ENCODE results near the gene IFI27L1. TPM values are rescaled to one million over a fixed set of nuclear protein-coding genes. Genes with fewer than 3 reads are reported as not detected.

The IFI27L1 gene
- total and polyA plus RNA-seq, 2 experiments from 2014 or later: 9.7 to 28.6 TPM

DNA sequence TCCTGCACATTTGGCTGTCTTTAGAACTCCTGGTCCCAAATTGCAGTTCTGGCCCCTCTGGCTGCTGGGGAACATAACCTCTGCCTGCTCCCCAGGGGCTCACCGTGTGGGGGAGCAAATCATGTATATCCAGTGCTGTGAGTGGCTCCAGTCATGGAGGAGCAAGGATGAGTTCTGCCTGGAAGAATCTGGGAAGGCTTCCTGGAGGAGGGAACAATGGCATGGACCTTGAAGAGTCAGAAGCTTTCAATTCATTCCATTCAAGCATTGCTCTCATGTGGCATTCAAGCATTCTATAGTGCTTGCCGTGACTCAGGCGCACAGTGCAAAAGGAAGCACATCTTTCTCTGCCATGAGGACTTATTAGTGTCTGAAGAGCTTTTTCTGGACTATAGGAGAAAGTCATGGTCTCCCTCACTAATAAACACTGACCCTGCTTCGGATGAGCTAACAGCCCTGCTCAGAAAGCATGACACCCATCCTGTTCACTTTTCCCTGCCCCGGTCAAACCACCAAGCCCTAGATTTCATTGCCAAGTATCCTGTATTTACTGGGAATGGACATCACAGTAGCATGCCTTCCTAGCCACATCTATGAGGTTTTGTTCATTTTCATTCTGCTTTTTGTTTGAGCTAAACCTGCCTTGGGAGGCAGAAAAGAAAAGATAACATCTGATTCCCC lies 32.9 kb downstream of the IFI27L1 start (continued):
- TF ChIP-seq, protein P1, sequence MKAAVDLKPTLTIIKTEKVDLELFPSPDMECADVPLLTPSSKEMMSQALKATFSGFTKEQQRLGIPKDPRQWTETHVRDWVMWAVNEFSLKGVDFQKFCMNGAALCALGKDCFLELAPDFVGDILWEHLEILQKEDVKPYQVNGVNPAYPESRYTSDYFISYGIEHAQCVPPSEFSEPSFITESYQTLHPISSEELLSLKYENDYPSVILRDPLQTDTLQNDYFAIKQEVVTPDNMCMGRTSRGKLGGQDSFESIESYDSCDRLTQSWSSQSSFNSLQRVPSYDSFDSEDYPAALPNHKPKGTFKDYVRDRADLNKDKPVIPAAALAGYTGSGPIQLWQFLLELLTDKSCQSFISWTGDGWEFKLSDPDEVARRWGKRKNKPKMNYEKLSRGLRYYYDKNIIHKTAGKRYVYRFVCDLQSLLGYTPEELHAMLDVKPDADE (IDR thresholded peaks at IDR 0.05): no peak

DNA sequence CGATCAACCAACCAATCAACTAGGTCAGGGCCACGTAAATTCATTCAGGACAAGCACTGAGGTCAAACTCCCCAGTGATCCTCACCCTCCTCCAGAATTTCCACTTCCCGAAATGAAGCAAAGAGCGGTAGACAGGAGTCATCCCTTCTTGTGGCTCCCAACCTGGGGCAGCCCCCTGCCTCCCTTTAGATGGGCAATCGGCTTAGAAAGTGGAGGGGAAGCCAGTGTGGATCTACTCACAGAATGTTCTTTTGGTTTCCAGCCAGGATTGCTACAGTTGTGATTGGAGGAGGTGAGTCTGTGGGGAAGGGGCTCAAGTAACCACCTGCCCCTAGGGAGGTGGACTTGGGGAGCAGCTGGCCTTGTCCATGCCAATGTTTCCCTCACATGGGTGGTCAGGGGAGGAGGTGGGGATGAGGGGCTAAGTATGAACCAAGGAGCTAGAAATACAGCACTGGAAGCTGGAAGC lies 33.5 kb downstream of the IFI27L1 start:
- Mint-ChIP-seq H3K27ac (no peak overlapping the region), H3K4me3 (no peak overlapping the region), H3K27me3 (ENCODE audit: insufficient read depth, low read depth, poor library complexity) (peaks cover 1% of the 10 kb centered on the region), H3K9me3 (peaks cover 3% of the 10 kb centered on the region; the same call in 2 of the 3 replicates), H3K36me3 (ENCODE audit: low read depth) (no peaks in the 10 kb centered on the region), H3K4me1 (peaks cover 13% of the 10 kb centered on the region)
- Histone ChIP-seq H3K27me3 (ENCODE audit: insufficient read depth) (no peaks in the 10 kb centered on the region), H3K9me2 (ENCODE audit: insufficient read depth) (no peaks in the 10 kb centered on the region), H3K4me3 (no peak overlapping the region), H3K4me1 (ENCODE audit: insufficient read depth) (no peaks in the 10 kb centered on the region), H3K79me2 (replicated peaks; ENCODE audit: insufficient read depth) (no peaks in the 10 kb centered on the region), H3K4me2 (no peak overlapping the region), H3K36me3 (ENCODE audit: insufficient read depth) (no peaks in the 10 kb centered on the region), H2AFZ (no peak overlapping the region), H4K20me1 (replicated peaks; ENCODE audit: insufficient read depth) (no peaks in the 10 kb centered on the region), H3K27ac (ENCODE audit: low read depth) (no peak overlapping the region), H3F3A (replicated peaks; ENCODE audit: low read depth) (no peaks in the 10 kb centered on the region)
- TF ChIP-seq CREB1 (CRISPR knock-in tag; IDR thresholded peaks at IDR 0.05; ENCODE audit: low read depth): no peak
- TF ChIP-seq, protein P1 (IDR thresholded peaks at IDR 0.05): no peak
- no peak for TF ChIP-seq STAT1 (IDR thresholded peaks at IDR 0.05; ENCODE audit: unreplicated experiment)
- TF ChIP-seq EZH2 (IDR thresholded peaks at IDR 0.05; ENCODE audit: low read depth, unreplicated experiment): no peak
- no peak for TF ChIP-seq EZH2phosphoT487 (IDR thresholded peaks at IDR 0.05; ENCODE audit: unreplicated experiment)
- TF ChIP-seq, protein P2, sequence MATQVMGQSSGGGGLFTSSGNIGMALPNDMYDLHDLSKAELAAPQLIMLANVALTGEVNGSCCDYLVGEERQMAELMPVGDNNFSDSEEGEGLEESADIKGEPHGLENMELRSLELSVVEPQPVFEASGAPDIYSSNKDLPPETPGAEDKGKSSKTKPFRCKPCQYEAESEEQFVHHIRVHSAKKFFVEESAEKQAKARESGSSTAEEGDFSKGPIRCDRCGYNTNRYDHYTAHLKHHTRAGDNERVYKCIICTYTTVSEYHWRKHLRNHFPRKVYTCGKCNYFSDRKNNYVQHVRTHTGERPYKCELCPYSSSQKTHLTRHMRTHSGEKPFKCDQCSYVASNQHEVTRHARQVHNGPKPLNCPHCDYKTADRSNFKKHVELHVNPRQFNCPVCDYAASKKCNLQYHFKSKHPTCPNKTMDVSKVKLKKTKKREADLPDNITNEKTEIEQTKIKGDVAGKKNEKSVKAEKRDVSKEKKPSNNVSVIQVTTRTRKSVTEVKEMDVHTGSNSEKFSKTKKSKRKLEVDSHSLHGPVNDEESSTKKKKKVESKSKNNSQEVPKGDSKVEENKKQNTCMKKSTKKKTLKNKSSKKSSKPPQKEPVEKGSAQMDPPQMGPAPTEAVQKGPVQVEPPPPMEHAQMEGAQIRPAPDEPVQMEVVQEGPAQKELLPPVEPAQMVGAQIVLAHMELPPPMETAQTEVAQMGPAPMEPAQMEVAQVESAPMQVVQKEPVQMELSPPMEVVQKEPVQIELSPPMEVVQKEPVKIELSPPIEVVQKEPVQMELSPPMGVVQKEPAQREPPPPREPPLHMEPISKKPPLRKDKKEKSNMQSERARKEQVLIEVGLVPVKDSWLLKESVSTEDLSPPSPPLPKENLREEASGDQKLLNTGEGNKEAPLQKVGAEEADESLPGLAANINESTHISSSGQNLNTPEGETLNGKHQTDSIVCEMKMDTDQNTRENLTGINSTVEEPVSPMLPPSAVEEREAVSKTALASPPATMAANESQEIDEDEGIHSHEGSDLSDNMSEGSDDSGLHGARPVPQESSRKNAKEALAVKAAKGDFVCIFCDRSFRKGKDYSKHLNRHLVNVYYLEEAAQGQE (IDR thresholded peaks at IDR 0.05; ENCODE audit: unreplicated experiment): no peak
- DNase-seq (ENCODE audit: low spot score) (no peak), ATAC-seq (no peak)

Data from GM23338 (cell line).